Kidney epithelial cell (primary cell): Measurements from ENCODE around the gene MSH4. TPM values are rescaled to one million over a fixed set of nuclear protein-coding genes. Genes with fewer than 3 reads are reported as not detected.
"Not testable (repeated sequence)": the region's sequence is repeated elsewhere in the genome, so short reads cannot be mapped to it uniquely, and the experiment has no call there.

Experiments
- DNase-seq: peaks from one replicate; pipeline ENCODE4 v3.0.0-alpha.2; 2010; ENCODE audit warnings: low read depth
- H3K27me3 ChIP-seq: 2 replicates; pipeline ENCODE4 v1.6.0; 2011; ENCODE audit warnings: low read length; ENCODE audit not compliant: control insufficient read depth, insufficient read depth
- H3K36me3 ChIP-seq: 2 replicates; pipeline ENCODE4 v1.5.1; 2011; ENCODE audit warnings: low read length; ENCODE audit not compliant: control insufficient read depth, insufficient read depth
- H3K4me3 ChIP-seq: 2 replicates; pipeline ENCODE4 v1.5.1; 2011; ENCODE audit warnings: low read depth, mild to moderate bottlenecking, control low read depth, low read length
- CTCF ChIP-seq: IDR thresholded peaks from 2 replicates; pipeline ENCODE4 v1.5.1; 2011; ENCODE audit warnings: mild to moderate bottlenecking, moderate library complexity, low read length, control low read depth, inconsistent platforms; ENCODE audit not compliant: insufficient read depth, poor library complexity, severe bottlenecking
- total RNA-seq: library from RNA; depleted of rRNA; stranded (reverse); fragments of >200 nt; gene quantifications from 2 replicates; pipeline ENCODE4 v1.2.3, GENCODE V29; 2015

The MSH4 gene
- total RNA-seq, result 0.08 and 0.27 TPM in 2 replicates

- DNase-seq, result no peak
- no peak for TF ChIP-seq CTCF
- peaks cover 2% of the 10 kb centered on the region for H3K36me3 ChIP-seq
- no peak within 1 kb of the TSS for H3K4me3 ChIP-seq
- no peaks in the 10 kb centered on the region for H3K27me3 ChIP-seq
Observed at GRCh38 chr1:75796376-75797272, at the start of gene MSH4. TSS of gene MSH4 (plus strand) at chr1:75796882. CDS start at chr1:75796986, 104 bp downstream.

- H3K27me3 ChIP-seq, DNase-seq, H3K4me3 ChIP-seq, H3K36me3 ChIP-seq: not testable (repeated sequence)
Observed at GRCh38 chr1:75757210-75757609, 39.5 kb upstream of the MSH4 start.

- H3K27me3 ChIP-seq, H3K36me3 ChIP-seq, DNase-seq, H3K4me3 ChIP-seq: not testable (repeated sequence)
Observed at GRCh38 chr1:75758543-75758942, 38.1 kb upstream of the MSH4 start.

- DNase-seq, result no peak
- H3K27me3 ChIP-seq, result no peaks in the 10 kb centered on the region
- no peaks in the 10 kb centered on the region for H3K36me3 ChIP-seq
- no peak overlapping the region for H3K4me3 ChIP-seq
- TF ChIP-seq CTCF, result no peak
Observed at GRCh38 chr1:75764057-75764655, 32.5 kb upstream of the MSH4 start.

GRCh38 chr1:75765697-75766355 is 30.9 kb upstream of the MSH4 start:
- Histone ChIP-seq H3K36me3 (no peaks in the 10 kb centered on the region), H3K27me3 (no peaks in the 10 kb centered on the region), H3K4me3 (no peak overlapping the region)
- no peak for TF ChIP-seq CTCF
- DNase-seq, result peak; percentile 35

- no peaks in the 10 kb centered on the region for H3K36me3 ChIP-seq
- TF ChIP-seq CTCF, result no peak
- no peak for DNase-seq
- no peak overlapping the region for H3K4me3 ChIP-seq
- H3K27me3 ChIP-seq, result no peaks in the 10 kb centered on the region
Observed at GRCh38 chr1:75768016-75768415, 28.7 kb upstream of the MSH4 start.
